Right ventricle myocardium inferior (tissue), 1 donor: Measurements from ENCODE around the gene SCIMP. TPM values are rescaled to one million over a fixed set of nuclear protein-coding genes. Genes with fewer than 3 reads are reported as not detected.
"Not testable (repeated sequence)": the region's sequence is repeated elsewhere in the genome, so short reads cannot be mapped to it uniquely, and the experiment has no call there.

Experiments
- ATAC-seq: fragments of 200-7000 bp; cut with Tn5 transposase; one replicate; pipeline ENCODE4 v1.9.1; 2020; ENCODE audit warnings: mild to moderate bottlenecking, moderate library complexity
- DNase-seq: peaks from one replicate; pipeline ENCODE4 v3.0.0; 2021; ENCODE audit errors: missing footprints
- intact Hi-C: fragments of 100-400 bp; cut with DNase I; formaldehyde crosslinking; loops from one replicate; pipeline ENCODE4 v1.11.0; 2022
- total RNA-seq: library from RNA; stranded (reverse); fragmentation: NEBNext Ultra II Directional; extraction: Animal tissue kit (Norgen Biotek cat#: 25700); gene quantifications from one replicate; pipeline ENCODE4 v1.2.1, GENCODE V29; 2021
- donor health status: DM: no; HTN: yes; CAD: no; lungs with severe emphysema.

Gene SCIMP
- total RNA-seq, 1 donor from 2014 or later = 1.0 TPM

GRCh38 chr17:5241861-5242671 is 7.4 kb upstream of the SCIMP start:
- ATAC-seq = peak; percentile 62
- intact Hi-C loops = no loop called here
- no peak for DNase-seq

GRCh38 chr17:5239769-5240168 is 5.1 kb upstream of the SCIMP start:
- DNase-seq, ATAC-seq, intact Hi-C loops: not testable (repeated sequence)

GRCh38 chr17:5238333-5238732 is 3.7 kb upstream of the SCIMP start:
- ATAC-seq (no peak), DNase-seq (no peak)
- intact Hi-C loops = no loop called here

GRCh38 chr17:5237541-5238016 is 2.9 kb upstream of the SCIMP start:
- DNase-seq (no peak), ATAC-seq (peak; percentile 51)
- intact Hi-C loops = no loop called here

GRCh38 chr17:5236938-5237540 is 2.4 kb upstream of the SCIMP start:
- ATAC-seq = no peak
- DNase-seq = no peak
- intact Hi-C loops = no loop called here

- DNase-seq, intact Hi-C loops: not testable (repeated sequence)
These were observed 1.2 kb downstream of the SCIMP start for GRCh38 chr17:5233492-5233891.

GRCh38 chr17:5226940-5227878 is 7.5 kb downstream of the SCIMP start:
- DNase-seq (no peak), ATAC-seq (no peak)
- intact Hi-C loops = no loop called here

More at GRCh38 chr17:5233492-5233891, 1.2 kb downstream of the SCIMP start:
- ATAC-seq = not testable (repeated sequence)

GRCh38 chr17:5225668-5226457 is 8.8 kb downstream of the SCIMP start:
- DNase-seq (no peak), ATAC-seq (no peak)
- intact Hi-C loops = no loop called here

GRCh38 chr17:5221912-5222311 is 12.7 kb downstream of the SCIMP start:
- intact Hi-C loops, DNase-seq, ATAC-seq: not testable (repeated sequence)

- intact Hi-C loops = no loop called here
- ATAC-seq = no peak
- no peak for DNase-seq
These were observed 14.6 kb downstream of the SCIMP start for GRCh38 chr17:5220074-5220473.

GRCh38 chr17:5219536-5219935 is 15.1 kb downstream of the SCIMP start:
- DNase-seq (no peak), ATAC-seq (no peak)
- intact Hi-C loops = no loop called here

GRCh38 chr17:5217562-5217961 is 17.1 kb downstream of the SCIMP start:
- ATAC-seq, DNase-seq, intact Hi-C loops: not testable (repeated sequence)

- intact Hi-C loops = no loop called here
- DNase-seq = no peak
- peak; percentile 26 for ATAC-seq
These were observed 23.2 kb downstream of the SCIMP start for GRCh38 chr17:5211458-5211857.

- intact Hi-C loops = no loop called here
- DNase-seq (no peak), ATAC-seq (no peak)
These were observed 23.9 kb downstream of the SCIMP start for GRCh38 chr17:5210614-5211252.

GRCh38 chr17:5210091-5210490 is 24.6 kb downstream of the SCIMP start:
- DNase-seq (no peak), ATAC-seq (no peak)
- intact Hi-C loops = no loop called here

GRCh38 chr17:5209396-5209795 is 25.3 kb downstream of the SCIMP start:
- intact Hi-C loops = no loop called here
- DNase-seq = no peak
- ATAC-seq = no peak

GRCh38 chr17:5203908-5204294 is 30.8 kb downstream of the SCIMP start:
- intact Hi-C loops = no loop called here
- DNase-seq (no peak), ATAC-seq (no peak)
